ENCODE measurements around the gene CYP4F11. TPM values are rescaled to one million over a fixed set of nuclear protein-coding genes. Genes with fewer than 3 reads are reported as not detected.
A peak's percentile ranks its signal among the peaks of the same experiment; 100 is the strongest.
"Not testable (repeated sequence)": the region's sequence is repeated elsewhere in the genome, so short reads cannot be mapped to it uniquely, and the experiment has no call there.

CYP4F11 gene
- total RNA-seq, 2 donors from 2014 or later, result not detected

- Mint-ChIP-seq H3K4me1 (no peaks in the 10 kb centered on the region), H3K27ac (no peak overlapping the region), H3K4me3 (no peak overlapping the region), H3K36me3 (ENCODE audit: low read depth) (no peaks in the 10 kb centered on the region), H3K27me3 (peaks cover 47% of the 10 kb centered on the region)
- DNase-seq (no peak), ATAC-seq (no peak)
- no peaks in the 10 kb centered on the region for H3K9me3 ChIP-seq (ENCODE audit: control insufficient read depth, low read length, poor library complexity, severe bottlenecking)
Measured at GRCh38 chr19:15944401-15944800, 10.1 kb upstream of the CYP4F11 start.

- DNase-seq, result no peak
- peaks cover 51% of the 10 kb centered on the region for H3K27me3 Mint-ChIP-seq
- ATAC-seq, result no peak
- H3K27ac Mint-ChIP-seq, result no peak overlapping the region
- H3K9me3 ChIP-seq (ENCODE audit: control insufficient read depth, low read length, poor library complexity, severe bottlenecking), result no peaks in the 10 kb centered on the region
- no peaks in the 10 kb centered on the region for H3K4me1 Mint-ChIP-seq
- H3K36me3 Mint-ChIP-seq (ENCODE audit: low read depth), result no peaks in the 10 kb centered on the region
- no peak overlapping the region for H3K4me3 Mint-ChIP-seq
Measured at GRCh38 chr19:15937771-15938170, 3.4 kb upstream of the CYP4F11 start.

GRCh38 chr19:15936950-15937349 lies 2.6 kb upstream of the CYP4F11 start:
- Mint-ChIP-seq H3K4me1 (no peaks in the 10 kb centered on the region), H3K36me3 (ENCODE audit: low read depth) (no peaks in the 10 kb centered on the region), H3K4me3 (no peak overlapping the region), H3K27me3 (peaks cover 45% of the 10 kb centered on the region), H3K27ac (no peak overlapping the region)
- H3K9me3 ChIP-seq (ENCODE audit: control insufficient read depth, low read length, poor library complexity, severe bottlenecking), result no peaks in the 10 kb centered on the region
- DNase-seq, result no peak
- ATAC-seq, result no peak

- peaks cover 45% of the 10 kb centered on the region for H3K27me3 Mint-ChIP-seq
- H3K4me1 Mint-ChIP-seq, result no peaks in the 10 kb centered on the region
- ATAC-seq (no peak), DNase-seq (no peak)
- no peak overlapping the region for H3K27ac Mint-ChIP-seq
- no peaks in the 10 kb centered on the region for H3K9me3 ChIP-seq (ENCODE audit: control insufficient read depth, low read length, poor library complexity, severe bottlenecking)
- no peak overlapping the region for H3K4me3 Mint-ChIP-seq
- no peaks in the 10 kb centered on the region for H3K36me3 Mint-ChIP-seq (ENCODE audit: low read depth)
Measured at GRCh38 chr19:15936173-15936572, 1.8 kb upstream of the CYP4F11 start.

GRCh38 chr19:15935167-15935702 lies 906 bp upstream of the CYP4F11 start:
- H3K4me3 Mint-ChIP-seq, result no peak overlapping the region
- H3K9me3 ChIP-seq (ENCODE audit: control insufficient read depth, low read length, poor library complexity, severe bottlenecking), result no peaks in the 10 kb centered on the region
- peaks cover 37% of the 10 kb centered on the region for H3K27me3 Mint-ChIP-seq
- peak overlapping the region; percentile 56 for H3K27ac Mint-ChIP-seq
- no peaks in the 10 kb centered on the region for H3K36me3 Mint-ChIP-seq (ENCODE audit: low read depth)
- no peaks in the 10 kb centered on the region for H3K4me1 Mint-ChIP-seq
- ATAC-seq (peak; percentile 23), DNase-seq (no peak)

GRCh38 chr19:15933761-15934331 lies 483 bp downstream of the CYP4F11 start:
- H3K4me1 Mint-ChIP-seq; H3K27ac Mint-ChIP-seq; H3K36me3 Mint-ChIP-seq (ENCODE audit: low read depth); ATAC-seq; H3K4me3 Mint-ChIP-seq; DNase-seq; H3K9me3 ChIP-seq (ENCODE audit: control insufficient read depth, low read length, poor library complexity, severe bottlenecking): not testable (repeated sequence)
- H3K27me3 Mint-ChIP-seq, result peaks cover 39% of the 10 kb centered on the region

- Mint-ChIP-seq H3K4me1 (peaks cover 3% of the 10 kb centered on the region), H3K4me3 (no peak overlapping the region), H3K27me3 (peaks cover 54% of the 10 kb centered on the region), H3K27ac (no peak overlapping the region), H3K36me3 (ENCODE audit: low read depth) (no peaks in the 10 kb centered on the region)
- ATAC-seq (no peak), DNase-seq (no peak)
- no peaks in the 10 kb centered on the region for H3K9me3 ChIP-seq (ENCODE audit: control insufficient read depth, low read length, poor library complexity, severe bottlenecking)
Measured at GRCh38 chr19:15928321-15928720, 6.0 kb downstream of the CYP4F11 start.

GRCh38 chr19:15926484-15926883 lies 7.8 kb downstream of the CYP4F11 start:
- Mint-ChIP-seq H3K27me3 (peaks cover 69% of the 10 kb centered on the region), H3K4me3 (no peak overlapping the region), H3K36me3 (ENCODE audit: low read depth) (no peaks in the 10 kb centered on the region), H3K27ac (no peak overlapping the region), H3K4me1 (peaks cover 3% of the 10 kb centered on the region)
- H3K9me3 ChIP-seq (ENCODE audit: control insufficient read depth, low read length, poor library complexity, severe bottlenecking), result no peaks in the 10 kb centered on the region
- ATAC-seq (no peak), DNase-seq (no peak)

- DNase-seq (no peak), ATAC-seq (no peak)
- Mint-ChIP-seq H3K36me3 (ENCODE audit: low read depth) (no peaks in the 10 kb centered on the region), H3K4me1 (peaks cover 4% of the 10 kb centered on the region), H3K27me3 (peaks cover 73% of the 10 kb centered on the region), H3K4me3 (no peak overlapping the region), H3K27ac (no peak overlapping the region)
- no peaks in the 10 kb centered on the region for H3K9me3 ChIP-seq (ENCODE audit: control insufficient read depth, low read length, poor library complexity, severe bottlenecking)
Measured at GRCh38 chr19:15923702-15924101, 10.6 kb downstream of the CYP4F11 start.

GRCh38 chr19:15922021-15922420 lies 12.3 kb downstream of the CYP4F11 start:
- ATAC-seq, result no peak
- Mint-ChIP-seq H3K4me1 (peaks cover 4% of the 10 kb centered on the region), H3K36me3 (ENCODE audit: low read depth) (no peaks in the 10 kb centered on the region), H3K27me3 (peaks cover 60% of the 10 kb centered on the region), H3K27ac (no peak overlapping the region), H3K4me3 (no peak overlapping the region)
- no peaks in the 10 kb centered on the region for H3K9me3 ChIP-seq (ENCODE audit: control insufficient read depth, low read length, poor library complexity, severe bottlenecking)
- no peak for DNase-seq

GRCh38 chr19:15919243-15919642 lies 15.1 kb downstream of the CYP4F11 start:
- no peaks in the 10 kb centered on the region for H3K36me3 Mint-ChIP-seq (ENCODE audit: low read depth)
- peak overlapping the region; percentile 0 for H3K27ac Mint-ChIP-seq
- H3K9me3 ChIP-seq (ENCODE audit: control insufficient read depth, low read length, poor library complexity, severe bottlenecking), result no peaks in the 10 kb centered on the region
- no peak for DNase-seq
- ATAC-seq, result no peak
- H3K4me3 Mint-ChIP-seq, result no peak overlapping the region
- H3K4me1 Mint-ChIP-seq, result peaks cover 4% of the 10 kb centered on the region
- H3K27me3 Mint-ChIP-seq, result peaks cover 61% of the 10 kb centered on the region

- Mint-ChIP-seq H3K4me1 (peaks cover 6% of the 10 kb centered on the region), H3K36me3 (ENCODE audit: low read depth) (peaks cover 3% of the 10 kb centered on the region), H3K27me3 (peaks cover 61% of the 10 kb centered on the region), H3K4me3 (no peak overlapping the region), H3K27ac (no peak overlapping the region)
- no peak for ATAC-seq
- DNase-seq, result no peak
- H3K9me3 ChIP-seq (ENCODE audit: control insufficient read depth, low read length, poor library complexity, severe bottlenecking), result no peaks in the 10 kb centered on the region
Measured at GRCh38 chr19:15915109-15915508, 19.2 kb downstream of the CYP4F11 start.

- Mint-ChIP-seq H3K27me3 (peaks cover 62% of the 10 kb centered on the region), H3K4me3 (no peak overlapping the region), H3K27ac (no peak overlapping the region), H3K36me3 (ENCODE audit: low read depth) (peaks cover 3% of the 10 kb centered on the region), H3K4me1 (peaks cover 6% of the 10 kb centered on the region)
- ATAC-seq, result no peak
- DNase-seq, result no peak
- no peaks in the 10 kb centered on the region for H3K9me3 ChIP-seq (ENCODE audit: control insufficient read depth, low read length, poor library complexity, severe bottlenecking)
Measured at GRCh38 chr19:15913830-15914229, 20.5 kb downstream of the CYP4F11 start.

- no peak overlapping the region for H3K4me3 Mint-ChIP-seq
- no peak overlapping the region for H3K27ac Mint-ChIP-seq
- no peak for ATAC-seq
- peaks cover 62% of the 10 kb centered on the region for H3K27me3 Mint-ChIP-seq
- H3K36me3 Mint-ChIP-seq (ENCODE audit: low read depth), result peaks cover 3% of the 10 kb centered on the region
- H3K4me1 Mint-ChIP-seq, result peaks cover 6% of the 10 kb centered on the region
- DNase-seq, result no peak
- no peaks in the 10 kb centered on the region for H3K9me3 ChIP-seq (ENCODE audit: control insufficient read depth, low read length, poor library complexity, severe bottlenecking)
Measured at GRCh38 chr19:15913384-15913783, 20.9 kb downstream of the CYP4F11 start.

Data from T-helper 17 cell (primary cell).